CD4-positive, alpha-beta T cell treated with Interleukin-2 at 100 ng/mL for 4 hours (primary cell): ENCODE data around the gene ACY1.

Experiments
- DNase-seq: peaks from one replicate; pipeline ENCODE4 v3.0.0-alpha.2; 2020; ENCODE audit warnings: low spot score

The ACY1 gene

GRCh38 chr3:52005571-52005986 is 22.2 kb downstream of the ACY1 start:
- DNase-seq = no peak

- DNase-seq = no peak
Observed at GRCh38 chr3:52006017-52006819, 22.9 kb downstream of the ACY1 start.

- no peak for DNase-seq
Observed at GRCh38 chr3:52006820-52007133, 23.4 kb downstream of the ACY1 start.

- DNase-seq = no peak
Observed at GRCh38 chr3:52007291-52007690, 24.0 kb downstream of the ACY1 start.

- no peak for DNase-seq
Observed at GRCh38 chr3:52010431-52010830, 27.1 kb downstream of the ACY1 start.

GRCh38 chr3:52012699-52013098 is 29.4 kb downstream of the ACY1 start:
- no peak for DNase-seq

- no peak for DNase-seq
Observed at GRCh38 chr3:52013802-52014598, 30.7 kb downstream of the ACY1 start.

GRCh38 chr3:52014613-52015012 is 31.3 kb downstream of the ACY1 start:
- DNase-seq = no peak

GRCh38 chr3:52015438-52016228 is 32.3 kb downstream of the ACY1 start:
- DNase-seq = no peak

- no peak for DNase-seq
Observed at GRCh38 chr3:52017586-52017985, 34.3 kb downstream of the ACY1 start.

- DNase-seq = no peak
Observed at GRCh38 chr3:52018319-52019000, 35.1 kb downstream of the ACY1 start.

GRCh38 chr3:52019352-52020080 is 36.2 kb downstream of the ACY1 start:
- no peak for DNase-seq

GRCh38 chr3:52020796-52021195 is 37.5 kb downstream of the ACY1 start:
- DNase-seq = no peak

GRCh38 chr3:52021489-52022268 is 38.3 kb downstream of the ACY1 start:
- no peak for DNase-seq

- DNase-seq = no peak
Observed at GRCh38 chr3:52022323-52023100, 39.2 kb downstream of the ACY1 start.

GRCh38 chr3:52023101-52023770 is 39.9 kb downstream of the ACY1 start:
- DNase-seq = no peak

GRCh38 chr3:52023860-52024764 is 40.8 kb downstream of the ACY1 start:
- no peak for DNase-seq

GRCh38 chr3:52024765-52025452 is 41.6 kb downstream of the ACY1 start:
- no peak for DNase-seq
